ENCODE data around the gene CALY.

DNA sequence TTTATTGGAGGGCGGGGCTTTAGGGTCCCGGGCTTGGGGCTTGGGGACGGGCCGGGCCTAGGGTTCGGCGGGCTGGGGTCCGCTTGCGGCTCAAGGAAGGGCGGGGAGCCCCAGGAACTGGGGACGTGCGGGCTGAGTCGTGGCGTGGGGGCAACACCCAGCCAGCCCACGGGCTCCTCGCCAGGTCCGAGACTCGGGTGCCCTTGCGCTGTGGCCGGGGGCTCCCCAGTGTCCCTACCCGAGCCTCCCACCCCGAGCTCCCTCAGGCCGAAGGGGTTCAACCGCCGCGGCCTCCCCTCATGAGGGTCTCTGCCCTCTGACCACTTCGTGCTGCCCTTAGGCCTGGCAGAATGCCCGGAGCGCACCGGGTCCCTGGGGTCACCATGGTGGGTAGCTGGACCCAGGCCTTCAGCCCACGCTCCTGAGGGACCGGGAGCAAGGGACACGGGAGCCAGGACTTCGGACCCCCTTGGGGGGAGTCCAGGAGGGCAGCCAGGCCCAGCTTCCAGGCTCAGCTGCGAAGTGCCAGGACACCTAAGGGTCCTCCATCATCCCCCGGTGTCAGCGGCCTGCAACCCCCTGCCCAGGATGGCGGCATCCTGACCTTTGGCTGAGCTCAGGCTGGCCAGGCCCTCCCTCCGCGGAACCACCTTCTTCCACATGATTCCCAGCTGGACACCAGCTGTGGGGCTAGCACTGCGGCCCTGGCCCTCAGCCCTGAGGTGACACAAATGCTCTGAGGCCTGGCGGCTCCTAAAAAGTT, 21.6 kb upstream of the CALY start:
- TF ChIP-seq POLR2AphosphoS5 (IDR thresholded peaks at IDR 0.05; ENCODE audit: low read depth, low read length), result no peak
- TF ChIP-seq POLR2A (IDR thresholded peaks at IDR 0.05; ENCODE audit: low read depth, low read length), result no peak
